Pancreas (tissue), 10 donors: Measurements from ENCODE around the gene ZNF436. TPM values are rescaled to one million over a fixed set of nuclear protein-coding genes. Genes with fewer than 3 reads are reported as not detected.

ENCODE experiments used
- ATAC-seq, 4 donors: fragments of 200-7000 bp; cut with Tn5 transposase; one replicate each; pipeline versions ENCODE4 v1.8.0 to v1.9.1; 2020; ENCODE audit warnings: mild to moderate bottlenecking in 4 of 4, moderate library complexity in 4 of 4
- DNase-seq, 6 donors: peaks; one replicate each; pipeline ENCODE4 v3.0.0-alpha.2; 2020
- FAIRE-seq: peaks from 2 replicates; lab custom pipeline; 2012; peaks lifted over from hg19 to GRCh38; lab: Jason Lieb, UNC
- H3K27ac ChIP-seq, 4 donors: fragments of 200-600 bp; sonication (generic); 1 replicate in 3 of 4; 2 replicates in 1 of 4; pipeline versions ENCODE4 v1.5.0 to v1.8.0; 2020
- H3K27me3 ChIP-seq, 4 donors: fragments of 200-600 bp; one replicate each; pipeline ENCODE4 v1.8.0; 2021
- H3K36me3 ChIP-seq, 3 donors: fragments of 200-600 bp; sonication (generic) in 1 of 3; one replicate each; pipeline versions ENCODE4 v1.5.0 to v1.8.0; 2020 to 2021
- H3K4me1 ChIP-seq, 3 donors: fragments of 200-600 bp; one replicate each; pipeline ENCODE4 v1.8.0; 2021
- H3K4me3 ChIP-seq, 4 donors: fragments of 200-600 bp; sonication (generic) in 2 of 4; one replicate each; pipeline versions ENCODE4 v1.5.0 to v1.8.0; 2020 to 2021
- H3K9me3 ChIP-seq, 4 donors: fragments of 200-600 bp; one replicate each; pipeline ENCODE4 v1.8.0; 2021
- CTCF ChIP-seq, 4 donors: fragments of 200-600 bp; sonication (generic) in 3 of 4; IDR thresholded peaks; one replicate each; pipeline versions ENCODE4 v1.5.0 to v1.8.0; 2021; ENCODE audit warnings: antibody characterized with exemption in 4 of 4
- WGBS, 2 donors: extraction: QIAGEN DNeasy Blood & Tissue Kit; methylation state at CpG; one replicate each; pipeline ENCODE4 v1.1.7; 2013; 5-methylcytosine and 5-hydroxymethylcytosine counted together
- intact Hi-C, 3 donors: fragments of 100-400 bp; cut with DNase I; formaldehyde crosslinking; loops; one replicate each; pipeline versions ENCODE4 v1.11.1 to v1.14.2; 2022
- polyA plus RNA-seq, 2 donors: library from polyadenylated mRNA; stranded (reverse); fragments of 200-250 nt; gene quantifications; one replicate each; pipeline ENCODE4 v1.2.3, GENCODE V29; 2013
- total RNA-seq, 6 donors: library from RNA; stranded (reverse); fragmentation: NEBNext Ultra II Directional in 4 of 6; extraction: Animal tissue kit (Norgen Biotek cat#: 25700) in 4 of 6; gene quantifications; one replicate each; pipeline versions ENCODE4 v1.2.1 to v1.2.4, GENCODE V29; 2021 to 2023
- donor health status: healthy with polysubstance abuse.
- donor health status: DM: no; HTN: no; CAD: no; lungs with moderate emphysema.
- donor health status: DM: no; HTN: no; CAD: no.
- donor health status: control.
- donor health status: control.
- donor health status: Bipolar disorder and iron deficiency.
- donor health status: DM: yes; HTN: yes; CAD: no.
- donor health status: DM: no; HTN: no; CAD: no.
- donor health status: DM: no; HTN: no; CAD: no.
- donor health status: DM: yes; HTN: yes; CAD: no.

The ZNF436 gene
- 10 to 100 TPM in 1 of 6 donors, 1 to 10 TPM in 5; 3.7 to 11.8 (median 4.5) TPM for total RNA-seq
- 1 to 10 TPM; 2.1 to 3.9 TPM for polyA plus RNA-seq

GRCh38 chr1:23369335-23370013 lies at the start of gene ZNF436:
Gene ZNF436 (minus strand): TSS chr1:23369836. CDS start chr1:23368005, 1,831 bp downstream.
- no peak for TF ChIP-seq CTCF (IDR thresholded peaks at IDR 0.05)
- DNase-seq (peak; percentile 63 to 89 (median 83)), FAIRE-seq (no peak), ATAC-seq (peak in 3 of 4 donors; percentile 2 to 7 (median 5))
- no peaks in the 10 kb centered on the region for H3K27me3 ChIP-seq
- H3K36me3 ChIP-seq = peaks cover 0 to 4% (median 4%) of the 10 kb centered on the region in 3 donors
- 0% methylated on average over 29 of the region's 29 CpGs for WGBS, 2 donors
- H3K4me3 ChIP-seq = peak within 1 kb of the TSS; percentile 84 to 87 (median 85)
- H3K9me3 ChIP-seq = no peaks in the 10 kb centered on the region
- peak within 1 kb of the TSS; percentile 90 to 97 (median 96) for H3K27ac ChIP-seq
- peaks cover 4 to 28% (median 26%) of the 10 kb centered on the region in 3 donors for H3K4me1 ChIP-seq
- intact Hi-C loops = no loop called here

- ATAC-seq = no peak
These were observed 49.5 kb upstream of the ZNF436 start for GRCh38 chr1:23419180-23419579.

GRCh38 chr1:23417570-23417969 lies 47.9 kb upstream of the ZNF436 start:
- FAIRE-seq (no peak), DNase-seq (peak; percentile 74 to 91 (median 80)), ATAC-seq (peak in 3 of 4 donors; percentile 43 to 53 (median 52))
- Histone ChIP-seq H3K27me3 (no peaks in the 10 kb centered on the region), H3K4me1 (peaks cover 34 to 41% (median 40%) of the 10 kb centered on the region in 3 donors), H3K4me3 (no peak overlapping the region), H3K36me3 (peaks cover 0 to 13% (median 0%) of the 10 kb centered on the region in 3 donors), H3K9me3 (no peaks in the 10 kb centered on the region), H3K27ac (peak overlapping the region in 3 of 4 donors; percentile 17 to 93 (median 45))
- intact Hi-C loops = no loop called here
- 13 to 14% methylated on average over 3 of the region's 3 CpGs for WGBS, 2 donors
- TF ChIP-seq CTCF (IDR thresholded peaks at IDR 0.05) = no peak

More at GRCh38 chr1:23419180-23419579, 49.5 kb upstream of the ZNF436 start:
- DNase-seq (no peak), FAIRE-seq (no peak)
- no peaks in the 10 kb centered on the region for H3K9me3 ChIP-seq
- H3K36me3 ChIP-seq = peaks cover 0 to 13% (median 0%) of the 10 kb centered on the region in 3 donors
- intact Hi-C loops = no loop called here
- H3K27me3 ChIP-seq = no peaks in the 10 kb centered on the region
- peaks cover 40 to 46% (median 43%) of the 10 kb centered on the region in 3 donors for H3K4me1 ChIP-seq
- no peak overlapping the region for H3K4me3 ChIP-seq
- H3K27ac ChIP-seq = peak overlapping the region; percentile 2 to 93 (median 42)
- no peak for TF ChIP-seq CTCF (IDR thresholded peaks at IDR 0.05)
- WGBS, 2 donors = 57% methylated on average over 6 of the region's 6 CpGs

GRCh38 chr1:23416964-23417363 lies 47.3 kb upstream of the ZNF436 start:
- Histone ChIP-seq H3K9me3 (no peaks in the 10 kb centered on the region), H3K4me1 (peaks cover 30 to 37% (median 34%) of the 10 kb centered on the region in 3 donors), H3K27me3 (no peaks in the 10 kb centered on the region), H3K36me3 (peaks cover 0 to 13% (median 0%) of the 10 kb centered on the region in 3 donors), H3K4me3 (no peak overlapping the region), H3K27ac (peak overlapping the region in 1 of 4 donors; percentile 93)
- ATAC-seq (no peak), FAIRE-seq (no peak), DNase-seq (no peak)
- no peak for TF ChIP-seq CTCF (IDR thresholded peaks at IDR 0.05)
- 79 to 80% methylated on average over 4 of the region's 4 CpGs for WGBS, 2 donors
- intact Hi-C loops = no loop called here
